Measurements from ENCODE around the gene MLIP.

GRCh38 chr6:54310377-54311152 lies 199.3 kb downstream of the MLIP start:
- no peak for TF ChIP-seq CTCF (conservative IDR thresholded peaks at IDR 0.05; ENCODE audit: low read length)
- no peak for TF ChIP-seq EZH2phosphoT487 (IDR thresholded peaks at IDR 0.05; ENCODE audit: borderline replicate concordance, low read depth, low read length)
